IPS DF 6.9 (cell line): Measurements from ENCODE around the gene ASIC3.

Experiments
- DNase-seq: peaks from one replicate; pipeline ENCODE4 v3.0.0-alpha.2; 2013; ENCODE audit warnings: low read depth, low spot score
- H3K27ac ChIP-seq: one replicate; pipeline ENCODE4 v1.5.1; 2013; ENCODE audit warnings: low read length, control low read depth
- H3K27me3 ChIP-seq: 2 replicates; pipeline ENCODE4 v1.6.1; 2013; ENCODE audit warnings: mild to moderate bottlenecking, low read length; ENCODE audit not compliant: control insufficient read depth, insufficient read depth
- H3K36me3 ChIP-seq: 2 replicates; pipeline ENCODE4 v1.6.1; 2013; ENCODE audit warnings: low read length; ENCODE audit not compliant: control insufficient read depth, insufficient read depth
- H3K4me1 ChIP-seq: 2 replicates; pipeline ENCODE4 v1.6.1; 2013; ENCODE audit warnings: low read length; ENCODE audit not compliant: control insufficient read depth, insufficient read depth
- H3K4me3 ChIP-seq: 2 replicates; pipeline ENCODE4 v1.5.1; 2013; ENCODE audit warnings: mild to moderate bottlenecking, low read length
- H3K9me3 ChIP-seq: 2 replicates; pipeline ENCODE4 v1.6.1; 2013; ENCODE audit warnings: low read length, inconsistent platforms; ENCODE audit not compliant: control insufficient read depth, insufficient read depth
- WGBS: extraction: QIAGEN DNeasy Blood & Tissue Kit; methylation state at CpG from one replicate; pipeline ENCODE4 v1.1.7; 2013; ENCODE audit warnings: mixed read lengths, missing lambda C conversion rate; ENCODE audit not compliant: insufficient read length, insufficient coverage; 5-methylcytosine and 5-hydroxymethylcytosine counted together

ASIC3 gene

GRCh38 chr7:151043959-151044358 is 4.4 kb upstream of the ASIC3 start:
- no peaks in the 10 kb centered on the region for H3K9me3 ChIP-seq
- H3K4me1 ChIP-seq = no peaks in the 10 kb centered on the region
- H3K4me3 ChIP-seq = no peak overlapping the region
- no peaks in the 10 kb centered on the region; the same call in 1 of the 2 replicates for H3K36me3 ChIP-seq
- no CpG with 5 or more reads among the region's 20 CpGs for WGBS
- no peak for DNase-seq
- H3K27ac ChIP-seq = no peak overlapping the region
- no peaks in the 10 kb centered on the region for H3K27me3 ChIP-seq

GRCh38 chr7:151045262-151045661 is 3.1 kb upstream of the ASIC3 start:
- Histone ChIP-seq H3K27ac (no peak overlapping the region), H3K4me1 (no peaks in the 10 kb centered on the region), H3K36me3 (no peaks in the 10 kb centered on the region; the same call in 1 of the 2 replicates), H3K4me3 (no peak overlapping the region), H3K27me3 (peaks cover 5% of the 10 kb centered on the region; the same call in 1 of the 2 replicates), H3K9me3 (no peaks in the 10 kb centered on the region)
- DNase-seq = no peak
- no CpG with 5 or more reads among the region's 11 CpGs for WGBS

GRCh38 chr7:151045967-151046366 is 2.4 kb upstream of the ASIC3 start:
- no CpG with 5 or more reads among the region's 9 CpGs for WGBS
- Histone ChIP-seq H3K9me3 (no peaks in the 10 kb centered on the region), H3K27ac (no peak overlapping the region), H3K4me3 (no peak overlapping the region), H3K36me3 (no peaks in the 10 kb centered on the region; the same call in 1 of the 2 replicates), H3K27me3 (peaks cover 7% of the 10 kb centered on the region; the same call in 1 of the 2 replicates), H3K4me1 (peaks cover 3% of the 10 kb centered on the region; the same call in 1 of the 2 replicates)
- no peak for DNase-seq

GRCh38 chr7:151046603-151047573 is 1.4 kb upstream of the ASIC3 start:
- H3K9me3 ChIP-seq = no peaks in the 10 kb centered on the region
- H3K27me3 ChIP-seq = peaks cover 10% of the 10 kb centered on the region; the same call in 1 of the 2 replicates
- no peak overlapping the region for H3K27ac ChIP-seq
- H3K4me1 ChIP-seq = peaks cover 4% of the 10 kb centered on the region; the same call in 1 of the 2 replicates
- H3K4me3 ChIP-seq = no peak overlapping the region
- DNase-seq = no peak
- no CpG with 5 or more reads among the region's 14 CpGs for WGBS
- no peaks in the 10 kb centered on the region; the same call in 1 of the 2 replicates for H3K36me3 ChIP-seq

- H3K36me3 ChIP-seq = no peaks in the 10 kb centered on the region; the same call in 1 of the 2 replicates
- no CpG with 5 or more reads among the region's 38 CpGs for WGBS
- H3K9me3 ChIP-seq = no peaks in the 10 kb centered on the region
- no peak overlapping the region for H3K27ac ChIP-seq
- H3K27me3 ChIP-seq = peaks cover 12% of the 10 kb centered on the region; the same call in 1 of the 2 replicates
- H3K4me1 ChIP-seq = peaks cover 4% of the 10 kb centered on the region; the same call in 1 of the 2 replicates
- no peak overlapping the region for H3K4me3 ChIP-seq
- no peak for DNase-seq
Observed at GRCh38 chr7:151048911-151049463, 656 bp downstream of the ASIC3 start.

GRCh38 chr7:151051108-151051507 is 2.8 kb downstream of the ASIC3 start:
- Histone ChIP-seq H3K36me3 (no peaks in the 10 kb centered on the region), H3K4me3 (peak overlapping the region; percentile 1; the same call in 1 of the 2 replicates), H3K27ac (no peak overlapping the region), H3K27me3 (peaks cover 12% of the 10 kb centered on the region; the same call in 1 of the 2 replicates), H3K4me1 (peaks cover 4% of the 10 kb centered on the region; the same call in 1 of the 2 replicates), H3K9me3 (no peaks in the 10 kb centered on the region)
- no CpG with 5 or more reads among the region's 50 CpGs for WGBS
- no peak for DNase-seq

- DNase-seq = no peak
- WGBS = no CpG with 5 or more reads among the region's 4 CpGs
- Histone ChIP-seq H3K27me3 (peaks cover 12% of the 10 kb centered on the region; the same call in 1 of the 2 replicates), H3K27ac (no peak overlapping the region), H3K9me3 (no peaks in the 10 kb centered on the region), H3K36me3 (no peaks in the 10 kb centered on the region), H3K4me1 (peaks cover 6% of the 10 kb centered on the region; the same call in 1 of the 2 replicates), H3K4me3 (no peak overlapping the region)
Observed at GRCh38 chr7:151053096-151053495, 4.8 kb downstream of the ASIC3 start.

- no peak for DNase-seq
- peaks cover 12% of the 10 kb centered on the region; the same call in 1 of the 2 replicates for H3K27me3 ChIP-seq
- no peak overlapping the region for H3K4me3 ChIP-seq
- no peaks in the 10 kb centered on the region for H3K36me3 ChIP-seq
- no peak overlapping the region for H3K27ac ChIP-seq
- H3K9me3 ChIP-seq = no peaks in the 10 kb centered on the region
- no CpG with 5 or more reads among the region's 8 CpGs for WGBS
- H3K4me1 ChIP-seq = peaks cover 6% of the 10 kb centered on the region; the same call in 1 of the 2 replicates
Observed at GRCh38 chr7:151053751-151054150, 5.4 kb downstream of the ASIC3 start.

- WGBS = no CpG with 5 or more reads among the region's 6 CpGs
- H3K9me3 ChIP-seq = no peaks in the 10 kb centered on the region
- H3K27me3 ChIP-seq = peaks cover 5% of the 10 kb centered on the region; the same call in 1 of the 2 replicates
- no peak overlapping the region for H3K27ac ChIP-seq
- no peaks in the 10 kb centered on the region for H3K36me3 ChIP-seq
- H3K4me3 ChIP-seq = no peak overlapping the region
- no peak for DNase-seq
- peaks cover 12% of the 10 kb centered on the region for H3K4me1 ChIP-seq
Observed at GRCh38 chr7:151056283-151056665, 7.9 kb downstream of the ASIC3 start.
